Endothelial cell of umbilical vein (primary cell): ENCODE measurements around the gene ITPRIPL2.

ENCODE experiments used
- MYC ChIP-seq: IDR thresholded peaks from one replicate; pipeline ENCODE4 v1.6.1; 2011; ENCODE audit warnings: mild to moderate bottlenecking, low read depth, low read length
- POLR2A ChIP-seq: IDR thresholded peaks from 2 replicates; pipeline ENCODE4 v1.6.1; 2012; ENCODE audit warnings: low read depth, mild to moderate bottlenecking, control low read depth, low read length
- TF ChIP-seq, protein P1 (sequence below), 2 donors: IDR thresholded peaks; 1 replicate in 1 of 2; 2 replicates in 1 of 2; pipeline ENCODE4 v1.5.1; 2011; ENCODE audit warnings: low read length in 2 of 2, mild to moderate bottlenecking in 2 of 2, moderate library complexity in 2 of 2, control low read depth in 1 of 2, inconsistent platforms in 1 of 2, low read depth in 1 of 2; ENCODE audit not compliant: insufficient read depth in 1 of 2; ENCODE audit errors: extremely low read depth in 1 of 2

DNA sequence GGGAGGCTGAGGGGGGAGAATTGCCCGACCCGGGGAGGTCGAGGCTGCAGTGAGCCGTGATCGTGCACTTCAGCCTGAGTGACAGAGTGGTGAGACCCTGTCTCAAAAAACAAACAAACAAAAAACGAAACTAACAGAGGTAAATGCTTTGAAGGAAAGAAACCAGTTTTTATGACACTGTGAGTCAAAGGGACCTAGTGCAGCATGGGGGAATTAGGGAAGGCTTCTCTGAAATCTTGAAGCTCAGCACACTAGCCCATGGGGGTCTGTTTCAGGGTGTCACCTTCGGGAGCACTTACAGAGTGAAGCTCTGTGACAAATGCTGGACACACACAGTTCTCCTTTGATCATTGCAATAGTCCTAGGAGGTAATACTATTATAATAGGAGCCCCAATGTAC, 16.6 kb downstream of the ITPRIPL2 start:
- TF ChIP-seq, protein P1, sequence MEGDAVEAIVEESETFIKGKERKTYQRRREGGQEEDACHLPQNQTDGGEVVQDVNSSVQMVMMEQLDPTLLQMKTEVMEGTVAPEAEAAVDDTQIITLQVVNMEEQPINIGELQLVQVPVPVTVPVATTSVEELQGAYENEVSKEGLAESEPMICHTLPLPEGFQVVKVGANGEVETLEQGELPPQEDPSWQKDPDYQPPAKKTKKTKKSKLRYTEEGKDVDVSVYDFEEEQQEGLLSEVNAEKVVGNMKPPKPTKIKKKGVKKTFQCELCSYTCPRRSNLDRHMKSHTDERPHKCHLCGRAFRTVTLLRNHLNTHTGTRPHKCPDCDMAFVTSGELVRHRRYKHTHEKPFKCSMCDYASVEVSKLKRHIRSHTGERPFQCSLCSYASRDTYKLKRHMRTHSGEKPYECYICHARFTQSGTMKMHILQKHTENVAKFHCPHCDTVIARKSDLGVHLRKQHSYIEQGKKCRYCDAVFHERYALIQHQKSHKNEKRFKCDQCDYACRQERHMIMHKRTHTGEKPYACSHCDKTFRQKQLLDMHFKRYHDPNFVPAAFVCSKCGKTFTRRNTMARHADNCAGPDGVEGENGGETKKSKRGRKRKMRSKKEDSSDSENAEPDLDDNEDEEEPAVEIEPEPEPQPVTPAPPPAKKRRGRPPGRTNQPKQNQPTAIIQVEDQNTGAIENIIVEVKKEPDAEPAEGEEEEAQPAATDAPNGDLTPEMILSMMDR (IDR thresholded peaks at IDR 0.05; ENCODE audit: extremely low read depth in 1 of 2, insufficient read depth in 1 of 2, low read depth in 1 of 2, low read length in 2 of 2), result no peak
- TF ChIP-seq MYC (no peak), POLR2A (no peak)
